Hepatocyte (in vitro differentiated cells): ENCODE measurements around the gene ROBO3.

Experiments used
- EZH2 ChIP-seq: fragments of 200-600 bp; sonication (generic); IDR thresholded peaks from 2 replicates; pipeline ENCODE4 v1.6.1; 2016; ENCODE audit warnings: antibody characterized with exemption, mild to moderate bottlenecking, borderline replicate concordance
- TF ChIP-seq, protein P1 (sequence below): fragments of 200-600 bp; sonication (generic); IDR thresholded peaks from 2 replicates; pipeline ENCODE4 v1.5.1; 2016; ENCODE audit warnings: antibody characterized with exemption, mild to moderate bottlenecking; ENCODE audit not compliant: poor library complexity

DNA sequence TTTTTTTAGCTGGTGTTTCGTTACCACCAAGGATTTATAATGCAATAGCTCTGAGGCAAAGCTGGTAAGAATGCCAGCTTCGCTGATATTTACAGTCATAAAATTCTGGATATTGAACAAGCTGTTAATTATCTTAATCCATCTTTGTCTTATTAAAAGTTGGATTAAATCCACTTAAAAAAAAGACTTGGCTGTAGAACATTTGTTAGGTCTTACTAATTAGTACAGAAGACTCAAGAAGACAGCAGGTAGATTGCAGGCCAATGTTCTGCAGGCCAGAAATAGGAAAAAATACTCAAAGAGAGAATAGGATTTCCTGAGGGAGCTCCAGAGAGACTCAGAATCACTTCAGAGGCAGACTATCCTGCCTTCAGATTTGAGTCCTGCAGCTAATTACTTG lies 24.9 kb downstream of the ROBO3 start:
- TF ChIP-seq, protein P1, sequence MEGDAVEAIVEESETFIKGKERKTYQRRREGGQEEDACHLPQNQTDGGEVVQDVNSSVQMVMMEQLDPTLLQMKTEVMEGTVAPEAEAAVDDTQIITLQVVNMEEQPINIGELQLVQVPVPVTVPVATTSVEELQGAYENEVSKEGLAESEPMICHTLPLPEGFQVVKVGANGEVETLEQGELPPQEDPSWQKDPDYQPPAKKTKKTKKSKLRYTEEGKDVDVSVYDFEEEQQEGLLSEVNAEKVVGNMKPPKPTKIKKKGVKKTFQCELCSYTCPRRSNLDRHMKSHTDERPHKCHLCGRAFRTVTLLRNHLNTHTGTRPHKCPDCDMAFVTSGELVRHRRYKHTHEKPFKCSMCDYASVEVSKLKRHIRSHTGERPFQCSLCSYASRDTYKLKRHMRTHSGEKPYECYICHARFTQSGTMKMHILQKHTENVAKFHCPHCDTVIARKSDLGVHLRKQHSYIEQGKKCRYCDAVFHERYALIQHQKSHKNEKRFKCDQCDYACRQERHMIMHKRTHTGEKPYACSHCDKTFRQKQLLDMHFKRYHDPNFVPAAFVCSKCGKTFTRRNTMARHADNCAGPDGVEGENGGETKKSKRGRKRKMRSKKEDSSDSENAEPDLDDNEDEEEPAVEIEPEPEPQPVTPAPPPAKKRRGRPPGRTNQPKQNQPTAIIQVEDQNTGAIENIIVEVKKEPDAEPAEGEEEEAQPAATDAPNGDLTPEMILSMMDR = no peak
- TF ChIP-seq EZH2 = no peak
